CD1c-positive myeloid dendritic cell (primary cell): ENCODE results near the gene SLC7A6.

Source experiments
- DNase-seq: peaks from one replicate; pipeline ENCODE4 v3.0.0-alpha.2; 2016; ENCODE audit errors: extremely low spot score

The SLC7A6 gene

GRCh38 chr16:68235108-68235886, 29.0 kb upstream of the SLC7A6 start:
- no peak for DNase-seq

GRCh38 chr16:68235887-68236136, 28.5 kb upstream of the SLC7A6 start, which contains the start of gene ESRP2:
Gene ESRP2, minus strand, starts transcription at chr16:68236127. Its CDS starts 82 bp downstream, at chr16:68236045.
- no peak for DNase-seq

GRCh38 chr16:68236137-68236825, 28.0 kb upstream of the SLC7A6 start:
- DNase-seq: peak; percentile 30

GRCh38 chr16:68236826-68237242, 27.5 kb upstream of the SLC7A6 start:
- DNase-seq: no peak

- peak; percentile 97 for DNase-seq
These were observed 26.9 kb upstream of the SLC7A6 start for GRCh38 chr16:68237243-68238028.

GRCh38 chr16:68238029-68238345, 26.3 kb upstream of the SLC7A6 start:
- no peak for DNase-seq

GRCh38 chr16:68242085-68242484, 22.2 kb upstream of the SLC7A6 start:
- DNase-seq: no peak

- DNase-seq: no peak
These were observed 21.1 kb upstream of the SLC7A6 start for GRCh38 chr16:68242926-68243858.

- no peak for DNase-seq
These were observed 19.8 kb upstream of the SLC7A6 start for GRCh38 chr16:68244481-68244902.

- DNase-seq: peak; percentile 95
These were observed 19.1 kb upstream of the SLC7A6 start, which contains the start of gene PLA2G15 for GRCh38 chr16:68244903-68245853. Gene PLA2G15, plus strand, starts transcription at chr16:68245373. Its CDS starts 54 bp downstream, at chr16:68245427.

- no peak for DNase-seq
These were observed 18.2 kb upstream of the SLC7A6 start for GRCh38 chr16:68246121-68246520.

GRCh38 chr16:68246666-68247065, 17.7 kb upstream of the SLC7A6 start:
- DNase-seq: peak; percentile 49

GRCh38 chr16:68247400-68247799, 16.9 kb upstream of the SLC7A6 start:
- DNase-seq: peak; percentile 78

GRCh38 chr16:68247932-68248331, 16.4 kb upstream of the SLC7A6 start:
- no peak for DNase-seq

GRCh38 chr16:68249371-68249770, 15.0 kb upstream of the SLC7A6 start:
- peak; percentile 32 for DNase-seq

- DNase-seq: no peak
These were observed 13.4 kb upstream of the SLC7A6 start for GRCh38 chr16:68250951-68251350.

GRCh38 chr16:68251832-68252231, 12.5 kb upstream of the SLC7A6 start:
- DNase-seq: no peak

- DNase-seq: no peak
These were observed 11.9 kb upstream of the SLC7A6 start for GRCh38 chr16:68252383-68252782.

- DNase-seq: no peak
These were observed 10.6 kb upstream of the SLC7A6 start for GRCh38 chr16:68253721-68254120.

- no peak for DNase-seq
These were observed 8.6 kb upstream of the SLC7A6 start for GRCh38 chr16:68255712-68256111.
